Progenitor cell of endocrine pancreas (in vitro differentiated cells): Measurements from ENCODE around the gene SPTBN5. TPM values are rescaled to one million over a fixed set of nuclear protein-coding genes. Genes with fewer than 3 reads are reported as not detected.

ENCODE experiments used
- DNase-seq: peaks from one replicate; pipeline ENCODE4 v3.0.0; 2021; ENCODE audit warnings: low spot score; ENCODE audit not compliant: unreplicated experiment
- H3K27ac Mint-ChIP-seq: 2 replicates; pipeline ENCODE4 v1.8.0; 2021; ENCODE audit warnings: mild to moderate bottlenecking, moderate library complexity, mixed read lengths
- H3K27me3 Mint-ChIP-seq: 2 replicates; pipeline ENCODE4 v1.8.0; 2021; ENCODE audit warnings: mixed read lengths
- H3K36me3 Mint-ChIP-seq: 2 replicates; pipeline ENCODE4 v1.8.0; 2022; ENCODE audit warnings: mixed read lengths; ENCODE audit not compliant: insufficient read depth
- H3K4me1 Mint-ChIP-seq: 2 replicates; pipeline ENCODE4 v1.8.0; 2021; ENCODE audit warnings: low read depth, mixed read lengths
- H3K4me3 Mint-ChIP-seq: 2 replicates; pipeline ENCODE4 v1.8.0; 2021; ENCODE audit warnings: low read depth, mild to moderate bottlenecking, moderate library complexity, mixed read lengths
- H3K9me3 Mint-ChIP-seq: 2 replicates; pipeline ENCODE4 v1.8.0; 2021; ENCODE audit warnings: low read depth, mixed read lengths
- total RNA-seq: library from RNA; stranded (reverse); gene quantifications from 2 replicates; pipeline ENCODE4 v1.2.1, GENCODE V29; 2021
- TF ChIP-seq, protein P1 (sequence below): fragments of 200-600 bp; sonication (generic); IDR thresholded peaks from one replicate; pipeline ENCODE4 v1.5.0; 2021; ENCODE audit warnings: antibody characterized with exemption, mild to moderate bottlenecking; ENCODE audit not compliant: unreplicated experiment

Gene SPTBN5
- total RNA-seq, 1 donor from 2014 or later: 7.9 TPM

DNA sequence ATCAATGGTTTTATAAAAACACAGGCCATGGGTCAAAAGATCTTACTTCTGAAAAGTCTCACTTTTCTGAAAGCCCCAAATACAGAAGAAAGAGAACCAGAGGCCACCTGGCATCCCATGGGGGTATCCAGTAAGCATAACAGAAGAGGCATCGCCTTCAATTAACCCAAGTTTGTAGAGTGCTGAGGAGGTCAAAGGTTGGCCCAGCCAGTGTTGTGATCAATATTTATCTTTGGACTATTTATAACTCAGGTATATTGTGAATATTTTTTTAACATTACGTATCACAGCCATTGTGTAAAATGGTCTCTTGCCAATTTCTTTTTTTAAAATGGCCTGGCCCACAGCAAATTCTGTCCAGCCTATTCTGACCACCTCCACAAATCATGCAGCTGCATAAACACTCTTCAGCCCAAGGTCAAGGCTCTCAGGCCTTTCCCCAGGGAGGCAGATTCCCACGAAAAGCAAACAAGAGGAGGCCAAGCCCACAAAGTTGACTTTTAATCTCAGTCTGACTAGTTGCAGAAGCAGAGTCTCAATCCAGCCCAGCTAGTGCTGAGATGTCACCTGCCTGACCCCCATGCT, 26.2 kb upstream of the SPTBN5 start:
- peak overlapping the region; percentile 83 for H3K27ac Mint-ChIP-seq
- TF ChIP-seq, protein P1, sequence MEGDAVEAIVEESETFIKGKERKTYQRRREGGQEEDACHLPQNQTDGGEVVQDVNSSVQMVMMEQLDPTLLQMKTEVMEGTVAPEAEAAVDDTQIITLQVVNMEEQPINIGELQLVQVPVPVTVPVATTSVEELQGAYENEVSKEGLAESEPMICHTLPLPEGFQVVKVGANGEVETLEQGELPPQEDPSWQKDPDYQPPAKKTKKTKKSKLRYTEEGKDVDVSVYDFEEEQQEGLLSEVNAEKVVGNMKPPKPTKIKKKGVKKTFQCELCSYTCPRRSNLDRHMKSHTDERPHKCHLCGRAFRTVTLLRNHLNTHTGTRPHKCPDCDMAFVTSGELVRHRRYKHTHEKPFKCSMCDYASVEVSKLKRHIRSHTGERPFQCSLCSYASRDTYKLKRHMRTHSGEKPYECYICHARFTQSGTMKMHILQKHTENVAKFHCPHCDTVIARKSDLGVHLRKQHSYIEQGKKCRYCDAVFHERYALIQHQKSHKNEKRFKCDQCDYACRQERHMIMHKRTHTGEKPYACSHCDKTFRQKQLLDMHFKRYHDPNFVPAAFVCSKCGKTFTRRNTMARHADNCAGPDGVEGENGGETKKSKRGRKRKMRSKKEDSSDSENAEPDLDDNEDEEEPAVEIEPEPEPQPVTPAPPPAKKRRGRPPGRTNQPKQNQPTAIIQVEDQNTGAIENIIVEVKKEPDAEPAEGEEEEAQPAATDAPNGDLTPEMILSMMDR: no peak

DNA sequence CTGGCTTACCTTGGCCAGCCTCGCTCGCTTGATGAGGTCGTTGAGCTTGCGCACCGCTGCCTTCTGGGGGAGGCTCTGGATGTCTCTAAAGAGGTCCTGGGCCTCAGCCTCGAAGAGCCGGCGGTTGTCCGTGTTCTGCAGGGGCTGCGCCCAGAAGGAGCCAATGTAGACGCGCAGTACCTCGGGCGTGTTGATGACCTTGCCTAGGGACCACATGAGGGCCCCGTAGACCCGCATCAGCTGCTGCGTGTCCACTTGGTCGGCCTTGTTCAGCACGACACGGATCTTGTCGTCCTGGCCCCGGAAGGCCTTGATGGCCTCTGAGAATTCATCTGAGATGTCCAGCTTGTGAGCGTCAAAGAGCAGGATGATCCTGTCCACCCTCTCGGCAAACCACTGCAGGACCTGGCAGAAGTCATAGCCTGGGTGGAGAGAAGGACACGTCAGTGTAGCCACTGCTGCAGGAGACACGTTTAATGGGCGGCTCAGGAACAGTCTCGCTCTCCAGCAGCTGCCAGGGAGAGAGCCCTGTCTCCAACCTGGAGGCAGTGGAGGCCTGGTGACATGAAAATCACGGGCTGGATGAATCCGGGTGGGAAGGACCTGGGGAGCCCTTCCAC, 25.5 kb upstream of the SPTBN5 start:
- no peak for DNase-seq
- Mint-ChIP-seq H3K36me3 (peaks cover 8% of the 10 kb centered on the region), H3K27ac (peak overlapping the region; percentile 83), H3K9me3 (no peaks in the 10 kb centered on the region), H3K4me3 (no peak overlapping the region), H3K4me1 (peaks cover 41% of the 10 kb centered on the region), H3K27me3 (no peaks in the 10 kb centered on the region)
- TF ChIP-seq, protein P1: no peak

More for the DNA sequence above, 26.2 kb upstream of the SPTBN5 start:
- Mint-ChIP-seq H3K4me1 (peaks cover 41% of the 10 kb centered on the region), H3K27me3 (no peaks in the 10 kb centered on the region), H3K9me3 (no peaks in the 10 kb centered on the region), H3K36me3 (peaks cover 9% of the 10 kb centered on the region), H3K4me3 (peak overlapping the region; percentile 24)
- DNase-seq: no peak

DNA sequence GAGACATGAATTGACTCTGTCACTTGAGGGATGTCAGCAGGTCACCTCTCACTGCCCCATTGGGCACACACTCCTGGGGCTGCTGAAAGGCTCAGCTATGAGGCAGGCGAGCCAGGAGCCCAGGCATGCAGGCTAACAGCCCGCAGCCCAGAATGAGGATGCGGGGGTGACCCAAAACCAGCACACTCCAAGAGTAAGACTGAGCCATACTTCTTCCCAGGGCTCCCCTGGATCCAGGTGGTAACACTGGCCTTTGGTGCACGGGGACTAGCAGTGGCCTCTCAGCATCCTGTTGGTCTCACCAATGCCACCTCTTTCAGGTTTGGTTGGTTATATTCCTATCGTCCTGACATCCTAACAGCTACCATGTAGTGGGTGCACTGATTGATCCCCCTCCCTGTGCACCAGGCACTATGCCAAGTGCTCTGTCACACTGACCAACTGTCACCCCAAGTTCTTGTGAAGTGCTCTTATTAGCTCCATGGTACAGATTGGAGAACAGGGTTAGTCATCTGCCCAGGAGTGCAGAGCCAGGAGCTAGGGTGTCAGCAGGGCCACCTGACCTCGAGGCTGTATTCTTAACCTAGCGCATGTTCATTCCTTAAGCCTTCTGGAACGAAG, 24.8 kb upstream of the SPTBN5 start:
- TF ChIP-seq, protein P1: no peak
- Mint-ChIP-seq H3K4me3 (no peak overlapping the region), H3K9me3 (no peaks in the 10 kb centered on the region), H3K36me3 (peaks cover 9% of the 10 kb centered on the region), H3K4me1 (peaks cover 41% of the 10 kb centered on the region), H3K27ac (no peak overlapping the region), H3K27me3 (no peaks in the 10 kb centered on the region)
- DNase-seq: no peak

DNA sequence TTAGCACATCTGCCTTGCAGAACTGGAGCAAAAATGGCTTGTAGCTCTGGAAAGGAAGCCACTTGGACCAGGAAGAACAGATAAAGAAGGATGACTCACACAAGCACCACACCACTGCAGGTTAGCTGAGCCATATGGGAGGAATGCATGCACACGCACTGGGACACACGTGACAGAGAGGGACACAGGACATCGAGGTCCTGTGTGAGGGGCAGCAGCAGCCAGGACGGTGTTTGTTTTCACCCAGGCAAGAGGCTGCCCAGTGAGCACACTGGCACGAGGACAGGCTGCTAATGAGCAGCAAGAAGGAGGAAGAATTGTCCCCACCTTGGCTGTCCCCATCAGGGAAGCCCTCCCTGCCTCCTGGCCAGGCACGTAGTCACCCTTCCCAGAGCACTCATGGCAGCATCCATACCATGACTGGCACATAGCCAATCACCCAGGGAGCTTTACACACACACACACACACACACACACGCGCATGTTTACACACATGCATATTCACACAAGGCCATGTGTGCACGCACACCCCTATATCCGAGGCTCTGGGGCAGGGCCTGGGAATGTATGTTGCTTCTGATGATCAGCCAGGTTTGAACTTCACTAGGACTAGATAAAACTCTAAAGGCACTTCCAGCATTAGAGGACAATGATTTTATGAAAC, 24.0 kb upstream of the SPTBN5 start:
- no peak overlapping the region for H3K4me3 Mint-ChIP-seq

More for the DNA sequence above, 24.0 kb upstream of the SPTBN5 start:
- peaks cover 7% of the 10 kb centered on the region for H3K36me3 Mint-ChIP-seq
- no peaks in the 10 kb centered on the region for H3K9me3 Mint-ChIP-seq
- no peak overlapping the region for H3K27ac Mint-ChIP-seq
- no peaks in the 10 kb centered on the region for H3K27me3 Mint-ChIP-seq
- DNase-seq: no peak
- TF ChIP-seq, protein P1: no peak
- peaks cover 38% of the 10 kb centered on the region for H3K4me1 Mint-ChIP-seq
